CD4-positive, alpha-beta T cell (primary cell): ENCODE data around the gene UQCC2. TPM values are rescaled to one million over a fixed set of nuclear protein-coding genes. Genes with fewer than 3 reads are reported as not detected.

Experiments used
- ATAC-seq: fragments of 200-7000 bp; cut with Tn5 transposase; one replicate; pipeline ENCODE4 v1.10.0; 2022; ENCODE audit warnings: mild to moderate bottlenecking; ENCODE audit not compliant: poor library complexity
- CTCF ChIA-PET: fragments of 350-600 bp; sonication (Branson Sonifier 250); formaldehyde crosslinking; loops from one replicate; lab custom pipeline; 2021; ENCODE audit warnings: antibody characterized with exemption, inconsistent platforms; lab: Charles Lee
- POLR2A ChIA-PET: fragments of 350-600 bp; sonication (Branson Sonifier 250); formaldehyde crosslinking; loops from one replicate; lab custom pipeline; 2021; ENCODE audit warnings: antibody characterized with exemption, inconsistent platforms; lab: Charles Lee
- DNase-seq, 14 experiments: peaks; one replicate each; pipeline ENCODE4 v3.0.0-alpha.2; 2013 to 2020; ENCODE audit warnings: mixed read lengths in 2 of 14
- H3K27ac ChIP-seq, 2 donors: one replicate each; pipeline versions ENCODE4 v1.5.1 to v1.7.0; 2013; ENCODE audit warnings: low read length in 2 of 2, low read depth in 1 of 2, mild to moderate bottlenecking in 1 of 2
- H3K27me3 ChIP-seq, 2 experiments: 1 replicate in 1 of 2; 2 replicates in 1 of 2; pipeline versions ENCODE4 v1.6.1 to v1.7.0; 2013; ENCODE audit warnings: low read length in 2 of 2, control low read depth in 1 of 2, mild to moderate bottlenecking in 1 of 2, moderate library complexity in 1 of 2; ENCODE audit not compliant: insufficient read depth in 2 of 2, control insufficient read depth in 1 of 2
- H3K36me3 ChIP-seq: one replicate; pipeline ENCODE4 v1.6.1; 2013; ENCODE audit warnings: low read length, control low read depth; ENCODE audit not compliant: insufficient read depth
- H3K4me1 ChIP-seq: one replicate; pipeline ENCODE4 v1.6.1; 2013; ENCODE audit warnings: low read length, control low read depth; ENCODE audit not compliant: insufficient read depth
- H3K4me3 ChIP-seq: one replicate; pipeline ENCODE4 v1.5.1; 2013; ENCODE audit warnings: mild to moderate bottlenecking, low read length, moderate library complexity
- H3K9me3 ChIP-seq, 2 experiments: 1 replicate in 1 of 2; 2 replicates in 1 of 2; pipeline versions ENCODE4 v1.6.1 to v1.7.0; 2013; ENCODE audit warnings: low read length in 2 of 2, mild to moderate bottlenecking in 2 of 2, control low read depth in 1 of 2, moderate library complexity in 1 of 2; ENCODE audit not compliant: control insufficient read depth in 1 of 2, insufficient read depth in 1 of 2
- H3K27ac Mint-ChIP-seq: one replicate; pipeline ENCODE4 v1.8.0; 2020; ENCODE audit warnings: mixed read lengths
- H3K27me3 Mint-ChIP-seq: one replicate; pipeline ENCODE4 v1.8.0; 2021; ENCODE audit warnings: mixed read lengths
- H3K36me3 Mint-ChIP-seq: one replicate; pipeline ENCODE4 v1.8.0; 2021; ENCODE audit warnings: low read depth, mixed read lengths
- H3K4me1 Mint-ChIP-seq: one replicate; pipeline ENCODE4 v1.8.0; 2021; ENCODE audit warnings: low read depth, mixed read lengths
- H3K4me3 Mint-ChIP-seq: one replicate; pipeline ENCODE4 v1.8.0; 2020; ENCODE audit warnings: mild to moderate bottlenecking, mixed read lengths
- H3K9me3 Mint-ChIP-seq: one replicate; pipeline ENCODE4 v1.8.0; 2020; ENCODE audit warnings: mixed read lengths
- CTCF ChIP-seq: fragments of 200-600 bp; IDR thresholded peaks from one replicate; pipeline ENCODE4 v1.8.0; 2022; ENCODE audit warnings: antibody characterized with exemption, mild to moderate bottlenecking
- intact Hi-C, 2 experiments: fragments of 100-400 bp; cut with DNase I in 1 of 2; cut with micrococcal nuclease in 1 of 2; formaldehyde crosslinking; loops; one replicate each; pipeline versions ENCODE4 v1.15.1 to v1.9.0; 2023 to 2025; cut with DNase I, micrococcal nuclease
- total RNA-seq, 174 experiments: library from RNA in 2 of 174; stranded (reverse) in 2 of 174; gene quantifications; one replicate each; pipeline ENCODE4 v1.2.3 and lab custom pipeline; 2021 to 2026

Gene UQCC2
- total RNA-seq, 2 experiments from 2014 or later, result 8.7 to 9.3 TPM

DNA sequence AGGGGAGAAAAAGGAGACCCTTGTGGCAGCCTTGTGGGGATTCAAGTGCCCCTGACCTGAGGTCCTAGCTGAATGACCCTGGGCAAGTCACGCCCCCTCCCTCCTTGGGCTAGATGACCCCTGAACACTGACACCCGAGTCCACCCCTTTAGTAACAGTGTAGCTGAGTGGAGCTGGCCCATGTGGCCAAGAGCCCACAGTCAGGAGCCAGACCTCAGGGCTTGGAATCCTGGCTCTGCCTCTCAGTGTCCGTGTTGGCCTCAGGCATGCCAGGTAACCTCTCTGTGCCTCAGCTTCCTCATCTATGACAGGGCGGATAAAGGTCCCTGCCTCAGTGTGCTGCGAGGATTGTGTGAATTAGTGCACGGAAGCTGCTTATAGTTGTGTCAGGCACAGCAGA, 20.9 kb upstream of the UQCC2 start:
- Histone ChIP-seq H3K4me1 (no peaks in the 10 kb centered on the region), H3K27ac (no peak overlapping the region), H3K4me3 (no peak overlapping the region), H3K9me3 (no peaks in the 10 kb centered on the region), H3K27me3 (no peaks in the 10 kb centered on the region), H3K36me3 (no peaks in the 10 kb centered on the region)
- Mint-ChIP-seq H3K4me3 (no peak overlapping the region), H3K9me3 (no peaks in the 10 kb centered on the region), H3K27me3 (no peaks in the 10 kb centered on the region), H3K27ac (no peak overlapping the region), H3K36me3 (no peaks in the 10 kb centered on the region), H3K4me1 (no peaks in the 10 kb centered on the region)
- ChIA-PET CTCF (no interaction called here), POLR2A (no interaction called here)
- no peak for ATAC-seq
- intact Hi-C loops, result loop anchor here in 1 of 2 experiments (10.0 kb wide), 1 partner anchor 1312 kb away; no protein-coding TSS in a partner anchor
- no peak for DNase-seq
- TF ChIP-seq CTCF, result no peak

GRCh38 chr6:33731751-33732282, 20.3 kb upstream of the UQCC2 start:
- no peaks in the 10 kb centered on the region for H3K36me3 ChIP-seq
- Mint-ChIP-seq H3K27ac (no peak overlapping the region), H3K4me3 (no peak overlapping the region), H3K9me3 (no peaks in the 10 kb centered on the region), H3K4me1 (no peaks in the 10 kb centered on the region), H3K36me3 (no peaks in the 10 kb centered on the region), H3K27me3 (no peaks in the 10 kb centered on the region)
- ATAC-seq, result no peak
- POLR2A ChIA-PET, result no interaction called here
- no peak overlapping the region for H3K4me3 ChIP-seq
- no peak for TF ChIP-seq CTCF
- no peak overlapping the region for H3K27ac ChIP-seq
- DNase-seq, result no peak
- no peaks in the 10 kb centered on the region for H3K9me3 ChIP-seq
- intact Hi-C loops, result loop anchor here in 1 of 2 experiments (10.0 kb wide), 1 partner anchor 1313 kb away; no protein-coding TSS in a partner anchor
- CTCF ChIA-PET, result no interaction called here
- H3K27me3 ChIP-seq, result no peaks in the 10 kb centered on the region
- no peaks in the 10 kb centered on the region for H3K4me1 ChIP-seq

GRCh38 chr6:33731035-33731434, 19.5 kb upstream of the UQCC2 start:
- no peaks in the 10 kb centered on the region for H3K36me3 ChIP-seq
- ChIA-PET CTCF (no interaction called here), POLR2A (no interaction called here)
- no peak for ATAC-seq
- DNase-seq, result no peak
- H3K4me3 ChIP-seq, result no peak overlapping the region
- no peaks in the 10 kb centered on the region for H3K27me3 ChIP-seq
- no peaks in the 10 kb centered on the region for H3K4me1 ChIP-seq
- Mint-ChIP-seq H3K27ac (no peak overlapping the region), H3K9me3 (no peaks in the 10 kb centered on the region), H3K4me3 (no peak overlapping the region), H3K36me3 (no peaks in the 10 kb centered on the region), H3K27me3 (no peaks in the 10 kb centered on the region), H3K4me1 (no peaks in the 10 kb centered on the region)
- no peak overlapping the region for H3K27ac ChIP-seq
- H3K9me3 ChIP-seq, result no peaks in the 10 kb centered on the region
- intact Hi-C loops, result loop anchor here in 1 of 2 experiments (10.0 kb wide), 1 partner anchor 1314 kb away; no protein-coding TSS in a partner anchor
- TF ChIP-seq CTCF, result no peak
